Activated CD4-positive, alpha-beta memory T cell treated with anti-CD3 and anti-CD28 coated beads, Interleukin-2, amount 10 ng/mL, durations not matched to agents 7 days and 5 days (primary cell): ENCODE measurements around the gene STIMATE. TPM values are rescaled to one million over a fixed set of nuclear protein-coding genes. Genes with fewer than 3 reads are reported as not detected.

ENCODE experiments used
- CTCF ChIA-PET: fragments of 350-600 bp; sonication (Branson Sonifier 250); formaldehyde crosslinking; loops from one replicate; lab custom pipeline; 2021; ENCODE audit warnings: antibody characterized with exemption, inconsistent platforms; lab: Charles Lee
- POLR2A ChIA-PET: fragments of 350-600 bp; sonication (Branson Sonifier 250); formaldehyde crosslinking; loops from one replicate; lab custom pipeline; 2021; ENCODE audit warnings: antibody characterized with exemption; lab: Charles Lee
- DNase-seq: peaks from one replicate; pipeline ENCODE4 v3.0.0-alpha.2; 2020
- H3K27ac Mint-ChIP-seq: one replicate; pipeline ENCODE4 v1.8.0; 2021; ENCODE audit warnings: mild to moderate bottlenecking, mixed read lengths
- H3K27me3 Mint-ChIP-seq: one replicate; pipeline ENCODE4 v1.8.0; 2021; ENCODE audit warnings: mixed read lengths
- H3K36me3 Mint-ChIP-seq: one replicate; pipeline ENCODE4 v1.8.0; 2021; ENCODE audit warnings: low read depth, mixed read lengths
- H3K4me1 Mint-ChIP-seq: one replicate; pipeline ENCODE4 v1.8.0; 2021; ENCODE audit warnings: mixed read lengths
- H3K4me3 Mint-ChIP-seq: one replicate; pipeline ENCODE4 v1.8.0; 2021; ENCODE audit warnings: mild to moderate bottlenecking, mixed read lengths
- H3K9me3 Mint-ChIP-seq: one replicate; pipeline ENCODE4 v1.8.0; 2021; ENCODE audit warnings: mixed read lengths
- total RNA-seq, 2 experiments: library from RNA; stranded (reverse); gene quantifications; one replicate each; pipeline ENCODE4 v1.2.3, GENCODE V29; 2021

The STIMATE gene
- total RNA-seq, 2 experiments from 2014 or later, result 31.9 to 34.7 TPM

GRCh38 chr3:52801839-52802238, 95.5 kb downstream of the STIMATE start:
- no peaks in the 10 kb centered on the region for H3K9me3 Mint-ChIP-seq
- H3K4me1 Mint-ChIP-seq, result no peaks in the 10 kb centered on the region
- no peaks in the 10 kb centered on the region for H3K27me3 Mint-ChIP-seq
- DNase-seq, result no peak
- CTCF ChIA-PET, result no interaction called here
- no peak overlapping the region for H3K4me3 Mint-ChIP-seq
- no peaks in the 10 kb centered on the region for H3K36me3 Mint-ChIP-seq
- no peak overlapping the region for H3K27ac Mint-ChIP-seq
- POLR2A ChIA-PET, result no interaction called here

- no peak for DNase-seq
- no peaks in the 10 kb centered on the region for H3K36me3 Mint-ChIP-seq
- ChIA-PET CTCF (interaction anchor here (0.5 to 0.8 kb wide), 2 partner anchors 29 to 73 kb away, joined by 3 to 4 read pairs; partner anchors contain the start of gene NEK4), POLR2A (no interaction called here)
- H3K4me3 Mint-ChIP-seq, result no peak overlapping the region
- no peak overlapping the region for H3K27ac Mint-ChIP-seq
- no peaks in the 10 kb centered on the region for H3K9me3 Mint-ChIP-seq
- H3K4me1 Mint-ChIP-seq, result no peaks in the 10 kb centered on the region
- no peaks in the 10 kb centered on the region for H3K27me3 Mint-ChIP-seq
These were observed 97.3 kb downstream of the STIMATE start for GRCh38 chr3:52800079-52800478.

- no peaks in the 10 kb centered on the region for H3K9me3 Mint-ChIP-seq
- H3K27ac Mint-ChIP-seq, result no peak overlapping the region
- H3K36me3 Mint-ChIP-seq, result no peaks in the 10 kb centered on the region
- ChIA-PET CTCF (interaction anchor here (1.0 to 1.5 kb wide), 5 partner anchors 9 to 94 kb away, joined by 3 to 6 read pairs (median 3); partner anchors contain the start of gene NEK4), POLR2A (no interaction called here)
- no peaks in the 10 kb centered on the region for H3K4me1 Mint-ChIP-seq
- no peaks in the 10 kb centered on the region for H3K27me3 Mint-ChIP-seq
- DNase-seq, result peak; percentile 29
- H3K4me3 Mint-ChIP-seq, result no peak overlapping the region
These were observed 98.3 kb downstream of the STIMATE start for GRCh38 chr3:52798978-52799476.

- Mint-ChIP-seq H3K9me3 (no peaks in the 10 kb centered on the region), H3K27me3 (no peaks in the 10 kb centered on the region), H3K27ac (no peak overlapping the region), H3K4me3 (no peak overlapping the region), H3K4me1 (no peaks in the 10 kb centered on the region), H3K36me3 (no peaks in the 10 kb centered on the region)
- POLR2A ChIA-PET, result no interaction called here
- CTCF ChIA-PET, result interaction anchor here (0.7 to 1.5 kb wide), 5 partner anchors 9 to 28 kb away, joined by 3 to 6 read pairs (median 3); partner anchors contain the start of gene NEK4
- DNase-seq, result no peak
These were observed 98.9 kb downstream of the STIMATE start for GRCh38 chr3:52798376-52798977.

- Mint-ChIP-seq H3K36me3 (no peaks in the 10 kb centered on the region), H3K4me1 (no peaks in the 10 kb centered on the region), H3K9me3 (no peaks in the 10 kb centered on the region), H3K4me3 (no peak overlapping the region), H3K27me3 (no peaks in the 10 kb centered on the region), H3K27ac (no peak overlapping the region)
- CTCF ChIA-PET, result interaction anchor here (1.7 kb wide), 1 partner anchor 24 kb away, joined by 4 read pairs; no protein-coding TSS in a partner anchor
- DNase-seq, result no peak
- POLR2A ChIA-PET, result no interaction called here
These were observed 100.9 kb downstream of the STIMATE start for GRCh38 chr3:52796411-52796810.

- Mint-ChIP-seq H3K4me1 (no peaks in the 10 kb centered on the region), H3K36me3 (no peaks in the 10 kb centered on the region), H3K27ac (no peak overlapping the region), H3K9me3 (no peaks in the 10 kb centered on the region), H3K27me3 (no peaks in the 10 kb centered on the region), H3K4me3 (no peak overlapping the region)
- ChIA-PET CTCF (interaction anchor here (1.7 kb wide), 1 partner anchor 25 kb away, joined by 4 read pairs; no protein-coding TSS in a partner anchor), POLR2A (no interaction called here)
- DNase-seq, result no peak
These were observed 101.9 kb downstream of the STIMATE start for GRCh38 chr3:52795298-52795900.

GRCh38 chr3:52794612-52795099, 102.7 kb downstream of the STIMATE start, which contains the start of gene ITIH3:
Gene ITIH3 (plus strand): TSS chr3:52794796. CDS start chr3:52794804, 8 bp downstream.
- no peaks in the 10 kb centered on the region for H3K9me3 Mint-ChIP-seq
- no peak for DNase-seq
- H3K27ac Mint-ChIP-seq, result no peak within 1 kb of the TSS
- H3K4me3 Mint-ChIP-seq, result no peak within 1 kb of the TSS
- ChIA-PET POLR2A (no interaction called here), CTCF (no interaction called here)
- no peaks in the 10 kb centered on the region for H3K27me3 Mint-ChIP-seq
- H3K36me3 Mint-ChIP-seq, result no peaks in the 10 kb centered on the region
- H3K4me1 Mint-ChIP-seq, result no peaks in the 10 kb centered on the region

- CTCF ChIA-PET, result no interaction called here
- no peaks in the 10 kb centered on the region for H3K4me1 Mint-ChIP-seq
- no peaks in the 10 kb centered on the region for H3K27me3 Mint-ChIP-seq
- no peaks in the 10 kb centered on the region for H3K36me3 Mint-ChIP-seq
- H3K27ac Mint-ChIP-seq, result no peak overlapping the region
- no peaks in the 10 kb centered on the region for H3K9me3 Mint-ChIP-seq
- DNase-seq, result no peak
- no peak overlapping the region for H3K4me3 Mint-ChIP-seq
- POLR2A ChIA-PET, result interaction anchor here (2.2 kb wide), 1 partner anchor 22 kb away, joined by 9 read pairs; the partner anchor contains the start of gene NEK4
These were observed 103.4 kb downstream of the STIMATE start for GRCh38 chr3:52793702-52794611.

GRCh38 chr3:52792961-52793695, 104.2 kb downstream of the STIMATE start:
- H3K27ac Mint-ChIP-seq, result no peak overlapping the region
- ChIA-PET CTCF (interaction anchor here (0.7 kb wide), 1 partner anchor 28 kb away, joined by 3 read pairs; no protein-coding TSS in a partner anchor), POLR2A (interaction anchor here (2.2 kb wide), 1 partner anchor 22 kb away, joined by 9 read pairs; the partner anchor contains the start of gene NEK4)
- H3K27me3 Mint-ChIP-seq, result no peaks in the 10 kb centered on the region
- H3K9me3 Mint-ChIP-seq, result no peaks in the 10 kb centered on the region
- DNase-seq, result no peak
- no peak overlapping the region for H3K4me3 Mint-ChIP-seq
- no peaks in the 10 kb centered on the region for H3K4me1 Mint-ChIP-seq
- no peaks in the 10 kb centered on the region for H3K36me3 Mint-ChIP-seq

- ChIA-PET CTCF (interaction anchor here (0.5 to 0.7 kb wide), 2 partner anchors 29 to 75 kb away, joined by 3 read pairs; no protein-coding TSS in a partner anchor), POLR2A (interaction anchor here (2.2 kb wide), 1 partner anchor 21 kb away, joined by 9 read pairs; the partner anchor contains the start of gene NEK4)
- H3K4me3 Mint-ChIP-seq, result no peak overlapping the region
- no peaks in the 10 kb centered on the region for H3K9me3 Mint-ChIP-seq
- no peaks in the 10 kb centered on the region for H3K27me3 Mint-ChIP-seq
- no peak overlapping the region for H3K27ac Mint-ChIP-seq
- DNase-seq, result no peak
- H3K36me3 Mint-ChIP-seq, result no peaks in the 10 kb centered on the region
- no peaks in the 10 kb centered on the region for H3K4me1 Mint-ChIP-seq
These were observed 104.9 kb downstream of the STIMATE start for GRCh38 chr3:52792413-52792812.

- Mint-ChIP-seq H3K9me3 (no peaks in the 10 kb centered on the region), H3K36me3 (no peaks in the 10 kb centered on the region), H3K4me3 (no peak overlapping the region), H3K4me1 (no peaks in the 10 kb centered on the region), H3K27me3 (no peaks in the 10 kb centered on the region), H3K27ac (no peak overlapping the region)
- CTCF ChIA-PET, result no interaction called here
- DNase-seq, result no peak
- POLR2A ChIA-PET, result interaction anchor here (1.2 to 2.2 kb wide), 2 partner anchors 9 to 20 kb away, joined by 3 to 9 read pairs; partner anchors contain the start of gene NEK4
These were observed 105.4 kb downstream of the STIMATE start for GRCh38 chr3:52791928-52792327.

GRCh38 chr3:52791366-52791765, 106.0 kb downstream of the STIMATE start:
- no peak for DNase-seq
- H3K4me3 Mint-ChIP-seq, result no peak overlapping the region
- POLR2A ChIA-PET, result interaction anchor here (1.2 kb wide), 1 partner anchor 9 kb away, joined by 3 read pairs; no protein-coding TSS in a partner anchor
- H3K27ac Mint-ChIP-seq, result no peak overlapping the region
- H3K27me3 Mint-ChIP-seq, result no peaks in the 10 kb centered on the region
- no peaks in the 10 kb centered on the region for H3K9me3 Mint-ChIP-seq
- no peaks in the 10 kb centered on the region for H3K4me1 Mint-ChIP-seq
- CTCF ChIA-PET, result no interaction called here
- H3K36me3 Mint-ChIP-seq, result no peaks in the 10 kb centered on the region
